AG08395 (cell line): ENCODE data around the gene STX18.
"Not testable (repeated sequence)": the region's sequence is repeated elsewhere in the genome, so short reads cannot be mapped to it uniquely, and the experiment has no call there.

Experiments
- DNase-seq: peaks from one replicate; pipeline ENCODE4 v3.0.0; 2012; ENCODE audit warnings: mixed read lengths, low spot score

STX18 gene

DNA sequence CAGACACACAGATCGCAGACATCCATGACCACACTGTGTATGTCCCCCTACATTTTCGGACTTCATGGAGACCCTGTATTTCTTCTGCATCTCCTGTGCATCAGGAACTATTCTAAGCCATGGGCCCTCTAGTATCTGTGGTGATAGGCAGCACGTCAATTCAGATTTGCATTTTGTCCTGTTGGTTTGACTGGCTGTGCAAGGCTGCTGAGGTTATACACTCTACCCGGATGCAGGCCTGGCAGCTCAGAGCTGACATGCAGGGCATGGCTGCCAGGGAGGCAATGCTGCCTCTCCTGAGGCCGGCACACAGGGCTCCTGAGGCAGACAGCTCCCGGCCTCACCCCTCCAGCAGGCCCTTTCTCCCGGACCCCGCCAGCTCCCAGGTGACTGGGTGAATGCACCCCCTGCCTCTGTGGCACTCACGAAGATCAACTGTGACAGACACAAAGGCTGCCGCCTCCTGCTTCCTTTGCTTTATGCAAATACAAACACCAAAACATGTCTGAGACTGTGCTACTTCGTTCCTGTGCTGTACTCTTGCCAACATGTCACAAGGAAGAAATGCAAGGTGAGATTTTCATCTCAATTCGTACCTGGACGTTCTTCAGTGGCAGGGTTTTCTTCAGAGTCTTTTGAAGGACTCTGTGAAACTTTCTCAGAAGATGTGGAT is 103.9 kb downstream of the STX18 start:
- no peak for DNase-seq

DNA sequence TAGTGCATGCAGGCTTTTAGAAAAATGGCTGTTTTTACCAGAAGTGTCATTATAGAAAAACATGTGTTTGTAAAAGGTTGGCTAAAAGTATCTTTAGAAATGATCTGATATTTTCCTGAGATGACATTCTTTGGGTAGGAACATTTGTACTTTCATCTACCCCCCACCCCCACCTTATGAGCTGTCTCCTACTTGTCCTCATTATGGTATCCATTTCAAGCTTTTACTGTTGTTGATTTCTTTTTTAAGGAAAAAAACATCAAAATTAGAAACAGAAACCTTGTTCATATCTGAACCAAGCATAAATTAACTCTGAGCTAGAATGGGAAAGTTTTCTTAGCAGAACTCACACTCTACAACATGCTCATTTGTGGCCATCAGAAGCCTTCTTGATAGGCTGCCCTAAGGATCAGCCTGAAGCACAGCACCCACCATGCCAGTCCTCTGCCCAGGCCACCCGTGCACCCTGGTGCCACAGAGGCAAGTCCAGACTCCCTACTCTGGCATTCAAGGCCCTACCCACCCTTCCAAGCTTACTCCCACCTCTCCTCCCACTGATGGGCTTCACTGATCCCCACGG is 105.5 kb downstream of the STX18 start:
- DNase-seq: no peak

DNA sequence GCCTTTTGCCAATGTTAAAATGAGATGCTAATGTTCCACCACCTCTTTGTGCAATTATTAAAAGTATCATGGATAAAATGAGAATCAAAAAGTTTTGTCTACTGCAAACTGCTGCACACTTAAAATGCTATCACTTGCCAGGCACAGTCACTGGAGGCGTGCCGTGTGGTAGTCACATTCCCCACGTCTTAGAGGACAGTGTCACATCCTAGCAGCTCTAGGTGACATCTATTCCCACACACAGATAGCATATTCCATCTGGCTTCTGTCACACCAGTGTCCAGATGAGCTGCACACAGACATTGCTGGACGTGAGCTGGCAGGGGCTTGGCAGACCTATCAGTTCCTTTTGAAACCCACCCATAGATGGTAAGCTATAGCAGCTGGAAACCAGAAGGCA is 107.9 kb downstream of the STX18 start:
- no peak for DNase-seq

DNA sequence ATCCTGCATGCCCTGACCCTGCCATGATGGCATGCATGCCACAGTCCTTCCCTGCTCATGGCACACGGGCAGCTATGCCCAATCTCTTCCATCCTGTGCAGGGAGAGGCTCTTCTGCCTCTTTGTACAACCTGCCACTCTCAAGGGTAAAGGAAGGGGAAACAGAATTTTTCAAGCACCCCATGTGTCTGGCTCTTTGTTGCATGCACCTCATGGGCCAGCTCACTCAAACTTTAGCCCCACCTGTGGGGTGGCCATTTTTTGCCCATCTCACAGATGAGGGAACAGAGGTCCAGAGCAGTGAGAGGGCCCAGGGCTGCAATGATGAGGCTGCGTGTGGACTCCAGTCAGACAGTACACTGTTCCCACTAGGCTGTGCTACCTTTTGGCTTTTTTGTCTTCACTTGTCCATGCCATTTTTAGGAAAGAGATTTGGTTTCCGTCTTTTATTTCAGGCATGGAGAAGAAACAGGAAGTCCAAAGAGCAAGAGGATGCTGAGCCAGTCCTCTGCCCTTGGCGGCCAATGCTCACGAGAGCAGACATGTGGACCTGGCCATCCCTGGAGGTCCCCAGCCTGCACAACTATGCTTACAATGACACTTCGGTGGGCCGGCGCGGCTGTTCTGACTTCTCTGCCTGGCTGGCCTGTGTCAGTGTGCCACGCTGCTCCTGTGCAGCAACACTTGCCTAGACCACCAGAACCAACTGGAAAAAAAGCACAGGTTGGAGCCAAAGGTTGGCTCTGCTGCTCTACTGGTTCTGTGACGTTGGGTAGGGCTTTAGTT is 109.3 kb downstream of the STX18 start:
- DNase-seq: no peak

DNA sequence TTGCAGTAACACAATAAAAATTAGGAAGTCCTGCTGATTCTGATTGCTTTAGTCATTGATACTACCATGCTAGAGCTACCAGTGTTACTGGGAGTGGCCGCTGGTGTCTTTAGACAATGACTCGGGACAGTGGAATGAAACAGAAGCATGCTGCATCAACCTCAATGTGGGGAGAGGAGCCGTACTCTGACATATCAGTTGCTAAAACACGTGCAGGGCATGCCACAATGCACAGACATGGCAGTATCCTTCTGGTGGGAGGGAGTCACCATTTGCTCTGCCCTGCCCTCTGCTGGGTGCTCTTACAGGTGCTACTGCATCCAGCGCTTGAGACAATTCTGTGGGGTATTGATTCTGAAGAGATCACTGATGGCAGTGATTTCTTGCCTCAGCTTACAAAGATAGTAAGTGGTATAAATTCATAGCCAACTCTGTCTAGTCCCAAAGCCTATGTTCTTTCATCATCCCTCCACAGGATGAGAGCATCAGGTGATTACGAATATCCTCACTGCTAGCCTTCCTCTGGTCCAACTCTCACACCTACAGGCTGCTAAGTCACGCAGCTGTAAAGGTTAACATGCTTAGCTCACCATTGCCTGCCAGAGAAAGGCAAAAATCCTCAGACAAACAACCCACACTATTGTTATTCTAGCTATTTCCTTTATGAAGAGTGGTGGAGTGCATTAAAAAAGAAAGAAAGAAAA is 111.2 kb downstream of the STX18 start:
- peak; percentile 96 for DNase-seq

DNA sequence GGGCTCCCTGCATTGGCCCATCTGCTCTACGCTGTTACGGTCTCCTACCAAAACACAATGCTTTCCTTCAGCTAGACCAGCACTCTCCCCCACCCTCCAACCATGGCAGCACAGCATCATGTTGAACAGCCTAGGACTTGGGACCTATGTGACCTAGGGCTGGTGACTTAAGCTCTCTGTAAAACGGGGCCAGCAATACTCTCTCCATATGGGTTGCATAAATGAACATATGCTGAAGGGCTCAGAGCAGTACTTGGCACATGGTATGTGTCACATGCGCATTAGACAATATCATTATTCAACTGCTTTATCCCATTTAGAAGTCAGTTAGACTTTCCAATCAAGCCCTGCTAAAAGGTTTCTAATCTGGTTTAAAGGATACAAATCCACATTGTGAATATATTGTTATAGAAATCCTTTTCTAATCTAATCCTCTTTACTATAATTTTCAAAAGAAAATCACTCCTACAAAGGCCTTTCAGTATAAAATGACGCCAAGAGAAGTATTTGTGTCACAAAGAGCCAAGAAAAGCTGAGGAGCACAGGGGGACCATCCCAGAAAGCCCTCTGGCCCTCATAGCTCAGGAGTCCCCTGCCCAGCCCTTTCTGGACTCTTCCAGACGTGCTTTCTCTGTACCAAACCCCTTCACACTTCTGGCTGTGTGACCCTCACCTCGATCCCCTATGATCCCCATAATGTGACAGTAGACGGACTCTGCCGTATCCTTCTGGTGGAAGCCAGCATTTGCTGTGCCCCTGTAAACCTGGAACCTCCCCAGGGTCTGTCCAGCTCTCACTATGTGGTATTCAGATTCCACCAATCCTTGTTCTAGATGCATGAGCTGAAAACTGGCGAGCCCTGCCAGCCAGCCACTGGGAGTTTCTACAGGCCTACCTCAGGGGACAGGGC is 112.6 kb downstream of the STX18 start:
- DNase-seq: no peak

DNA sequence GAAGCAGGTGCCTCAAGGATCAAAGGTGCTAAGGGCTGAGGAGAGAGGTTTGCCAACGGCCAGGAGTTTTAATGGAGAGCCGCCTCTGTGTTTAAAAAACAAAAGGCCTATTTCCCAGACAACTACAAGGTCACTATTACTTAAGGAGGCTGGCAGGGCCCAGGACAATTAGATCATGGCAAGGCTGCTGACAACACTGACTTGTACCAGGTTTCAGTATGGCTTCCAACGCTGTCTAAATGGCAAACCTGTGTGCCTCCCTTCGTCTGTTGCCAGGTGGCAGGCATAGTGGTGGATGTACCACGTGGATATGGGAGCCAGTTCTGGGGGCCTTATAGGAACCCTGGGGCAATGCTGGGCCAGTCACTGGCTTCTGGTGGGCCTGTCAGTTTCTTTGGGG is 114.0 kb downstream of the STX18 start:
- DNase-seq: no peak

DNA sequence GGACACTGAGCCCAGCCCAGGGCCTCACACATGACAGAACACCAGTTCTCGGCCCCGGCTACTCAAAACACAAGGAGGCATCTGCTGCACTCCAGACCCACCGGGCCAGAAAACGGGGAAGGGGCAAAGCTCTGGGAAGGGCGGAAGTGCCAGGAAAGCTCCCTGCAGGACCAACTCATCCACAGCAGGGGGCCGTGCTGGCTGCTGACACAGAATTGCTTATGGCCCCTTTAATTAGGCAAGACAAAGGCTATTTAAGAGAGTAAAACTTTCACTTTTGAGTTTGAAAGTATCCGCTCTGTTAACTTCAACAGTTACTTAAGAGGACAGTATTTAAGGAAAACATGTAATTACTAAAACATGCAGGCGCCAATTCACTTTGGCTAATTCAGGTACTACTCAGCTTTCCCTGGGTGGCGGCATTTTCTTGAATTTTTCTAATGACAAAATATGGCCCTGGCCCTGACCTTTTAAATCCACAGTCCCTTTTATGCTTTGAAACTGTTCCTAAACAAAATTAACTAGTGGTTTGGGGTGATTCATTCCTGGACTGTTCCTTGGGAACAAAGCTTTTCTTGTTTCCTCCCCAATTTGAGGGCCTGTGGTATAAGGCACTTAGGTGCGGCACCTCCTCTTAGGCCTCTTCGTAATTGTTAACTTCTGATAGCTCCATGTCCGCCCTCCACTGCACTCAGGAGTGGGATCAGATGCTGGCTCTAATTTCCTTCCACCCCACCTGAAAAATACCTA is 114.6 kb downstream of the STX18 start:
- DNase-seq: no peak

DNA sequence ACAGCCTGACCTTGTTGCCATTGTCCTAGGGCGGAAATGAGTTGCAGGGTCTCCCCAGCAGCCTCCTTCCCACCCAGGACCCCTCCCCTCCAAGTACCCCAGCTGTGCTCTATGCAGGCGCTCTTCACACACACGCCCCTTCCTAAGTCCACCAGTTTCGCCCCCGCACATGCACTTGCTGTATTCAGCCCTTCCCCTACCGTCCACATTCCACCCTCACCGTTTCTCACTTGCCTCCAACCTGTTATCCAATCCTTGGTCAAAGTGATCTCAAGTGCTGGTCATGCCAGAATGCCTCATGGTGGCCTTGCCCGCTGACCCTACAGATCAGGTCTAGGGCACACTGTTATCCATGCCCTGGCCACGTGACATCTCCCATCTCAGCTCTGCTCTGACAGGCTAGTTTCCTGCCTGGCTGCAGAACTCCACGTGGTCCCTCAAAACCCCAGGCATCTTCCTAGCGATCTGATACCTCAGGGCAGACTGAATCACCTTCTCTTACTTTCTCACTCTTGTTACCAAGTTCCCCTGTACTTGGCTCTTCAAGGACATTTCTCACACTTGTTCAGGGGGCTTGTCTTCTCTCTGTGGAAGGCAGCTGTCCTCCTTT is 115.2 kb downstream of the STX18 start:
- DNase-seq: no peak

DNA sequence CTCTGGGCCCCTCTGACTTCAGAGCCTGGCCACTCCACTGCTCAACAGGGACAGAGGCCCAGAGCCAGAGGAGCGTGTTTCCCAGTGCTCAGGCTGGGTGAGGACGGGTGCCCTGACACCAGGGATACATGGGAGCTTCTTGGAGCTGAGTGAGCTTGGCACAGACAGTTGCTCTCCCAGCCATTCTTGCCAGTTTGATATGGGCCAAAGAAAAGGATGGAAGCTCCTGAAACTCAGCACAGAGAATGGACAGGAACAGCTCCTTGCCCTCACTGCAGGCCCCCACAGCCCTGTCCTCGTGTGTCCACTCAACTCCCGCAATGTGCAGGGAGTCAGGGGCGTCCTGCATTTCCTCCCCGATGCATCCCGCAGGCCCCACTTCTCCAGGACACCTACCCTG is 116.2 kb downstream of the STX18 start:
- DNase-seq: no peak

DNA sequence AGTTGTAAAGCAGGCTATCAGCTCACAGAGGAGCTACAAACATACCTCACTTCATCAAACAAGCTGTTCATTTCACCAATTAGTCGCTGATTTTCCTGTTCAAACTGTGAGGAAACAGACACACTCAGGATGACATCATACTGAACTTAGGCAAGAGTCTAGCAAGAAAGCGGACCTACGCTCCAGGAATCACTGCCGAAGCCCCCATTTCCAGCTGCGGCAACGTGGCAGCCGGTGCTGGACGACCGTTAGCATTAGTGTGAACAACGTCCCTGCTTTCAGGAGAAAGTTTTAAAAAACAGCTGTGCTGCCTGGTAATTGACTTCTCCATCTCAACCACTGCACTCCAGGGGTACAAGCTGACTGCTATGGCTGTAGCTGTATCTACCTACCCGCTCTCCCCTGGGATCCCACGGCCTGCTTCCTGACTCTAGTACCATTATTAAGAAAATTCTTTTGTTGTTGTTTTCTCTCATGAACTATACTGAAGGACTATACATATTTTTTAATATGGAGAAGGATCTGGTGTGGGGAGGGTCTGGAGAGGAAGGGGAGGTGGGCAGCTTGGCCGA is 116.6 kb downstream of the STX18 start:
- no peak for DNase-seq

DNA sequence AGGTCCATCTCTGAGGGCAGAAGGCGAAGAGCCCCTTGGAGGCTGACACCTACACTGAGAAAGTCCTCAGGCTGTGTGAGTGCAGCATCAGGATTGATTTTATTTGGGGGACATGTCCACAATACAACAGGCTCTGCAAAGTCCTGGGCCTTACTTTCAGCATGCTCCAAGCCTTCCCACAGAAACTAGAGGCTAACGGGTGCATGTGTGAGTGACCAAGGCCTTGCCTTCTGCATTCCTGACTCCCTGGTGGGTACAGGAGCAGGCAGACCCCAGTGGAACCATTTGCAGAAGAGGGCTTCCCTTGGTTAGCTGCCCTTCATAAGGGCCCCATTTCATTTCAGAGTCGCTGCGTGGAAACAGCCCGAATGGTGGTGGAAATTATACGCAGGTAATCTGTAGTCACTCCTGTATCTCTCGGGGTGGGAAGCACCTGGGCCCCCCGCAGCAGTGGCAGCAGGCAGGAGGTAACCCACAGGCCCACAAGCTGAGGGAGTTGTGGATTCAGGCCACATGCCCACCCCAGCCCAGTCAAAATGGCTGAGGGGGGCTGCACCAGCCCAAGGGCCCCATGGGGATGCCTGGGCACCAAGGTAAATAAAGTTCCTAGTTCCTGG is 117.2 kb downstream of the STX18 start:
- no peak for DNase-seq

DNA sequence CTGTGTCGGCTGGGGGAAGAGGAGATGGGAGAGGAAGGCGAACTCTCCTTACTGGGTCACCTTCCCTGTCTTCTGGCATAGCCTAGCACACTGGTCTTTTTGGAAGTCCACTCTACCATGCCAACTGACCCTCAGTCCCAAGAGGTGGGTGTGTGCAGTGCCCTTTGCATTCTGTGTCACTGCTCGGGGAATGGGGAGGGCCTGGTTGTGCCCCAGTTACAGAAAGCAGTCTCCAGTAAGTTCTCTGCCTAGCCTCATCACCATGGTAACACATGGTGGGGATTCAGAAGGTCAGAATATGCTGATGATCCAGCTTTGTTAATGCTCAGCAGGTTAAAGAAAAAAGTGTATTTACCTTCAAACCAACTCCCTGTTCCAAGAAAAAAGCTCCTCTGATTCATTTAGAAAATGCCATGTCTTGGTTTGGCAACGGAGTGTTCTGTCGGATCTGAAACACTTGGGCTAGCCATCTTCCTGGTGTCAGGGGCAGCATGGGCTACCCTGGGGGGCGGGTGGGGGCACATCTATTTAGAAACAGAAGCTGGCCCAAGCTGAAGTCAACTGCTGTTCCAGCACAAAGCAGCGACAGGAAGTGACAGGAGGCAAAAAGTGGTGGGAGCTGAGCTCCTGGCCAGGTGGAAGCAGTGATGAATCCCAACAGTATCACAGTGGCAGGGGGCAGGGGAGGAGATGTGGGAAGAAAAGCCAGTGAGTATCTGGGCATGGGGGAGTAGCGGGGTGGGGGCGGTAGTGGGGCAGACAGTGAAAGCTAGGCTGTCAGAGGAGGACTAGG is 117.9 kb downstream of the STX18 start:
- no peak for DNase-seq

DNA sequence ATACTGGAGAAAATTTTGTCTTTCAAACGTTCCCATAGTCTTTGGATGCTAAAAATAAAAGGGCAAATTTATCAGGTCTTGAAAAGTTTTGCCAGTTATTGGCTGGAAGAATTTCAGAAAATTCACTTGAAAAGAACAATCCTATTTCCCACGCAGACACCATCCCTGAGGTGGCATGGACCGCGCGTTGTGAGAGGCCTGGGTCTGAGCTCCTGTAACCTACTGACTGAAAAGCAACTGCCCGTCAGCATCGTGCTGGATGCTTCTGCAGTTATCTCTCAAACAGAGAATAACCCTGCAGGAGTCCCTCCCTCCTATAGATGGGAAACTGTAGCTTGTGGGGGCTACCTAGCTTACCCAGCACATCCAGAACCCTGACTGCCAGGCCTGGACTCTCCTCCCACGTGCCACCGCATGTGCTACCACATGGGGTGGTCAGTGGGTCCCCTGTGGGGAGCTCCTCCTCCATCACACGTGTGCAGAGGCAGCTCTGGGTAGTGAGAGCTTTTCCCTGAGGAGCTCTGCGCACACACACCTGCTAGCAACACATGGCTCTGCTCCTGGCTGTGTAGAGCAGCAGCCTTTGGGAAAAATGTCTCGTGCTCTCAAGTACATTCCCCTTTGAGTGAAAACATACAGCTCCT is 118.9 kb downstream of the STX18 start:
- no peak for DNase-seq

DNA sequence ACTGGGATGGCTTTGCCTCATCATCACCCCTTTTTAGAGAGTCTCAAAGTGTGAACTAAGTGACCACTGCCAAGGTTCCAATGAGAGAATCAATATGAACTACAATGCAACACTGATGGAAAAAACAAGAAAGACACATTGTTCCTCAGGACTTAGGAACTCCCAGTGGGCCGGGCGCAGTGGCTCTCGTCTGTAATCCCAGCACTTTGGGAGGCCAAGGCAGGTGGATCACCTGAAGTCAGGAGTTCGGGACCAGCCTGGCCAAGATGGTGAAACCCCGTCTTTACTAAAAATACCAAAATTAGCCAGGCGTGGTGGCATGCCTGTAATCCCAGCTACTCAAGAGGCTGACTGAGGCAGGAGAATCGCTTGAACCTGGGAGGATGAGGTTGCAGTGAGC is 119.7 kb downstream of the STX18 start:
- DNase-seq: not testable (repeated sequence)

DNA sequence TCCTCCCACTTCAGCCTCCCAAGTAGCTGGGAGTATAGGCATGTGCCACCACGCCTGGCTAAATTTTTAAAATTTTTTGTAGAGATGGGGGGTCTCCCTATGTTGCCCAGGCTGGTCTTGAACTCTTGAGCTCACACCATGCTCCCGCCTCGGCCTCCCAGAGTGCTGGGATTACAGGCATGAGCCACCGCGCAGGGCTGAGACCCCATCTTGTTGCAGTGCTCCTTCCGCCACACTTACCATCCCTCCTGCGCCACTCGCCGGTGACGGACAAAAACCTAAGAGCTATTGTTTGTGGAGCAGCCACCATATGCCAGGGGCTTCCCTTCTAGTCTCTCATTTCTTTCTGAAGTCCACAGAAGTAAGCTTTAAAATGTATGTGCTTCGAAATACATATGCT is 120.5 kb downstream of the STX18 start:
- DNase-seq: no peak

DNA sequence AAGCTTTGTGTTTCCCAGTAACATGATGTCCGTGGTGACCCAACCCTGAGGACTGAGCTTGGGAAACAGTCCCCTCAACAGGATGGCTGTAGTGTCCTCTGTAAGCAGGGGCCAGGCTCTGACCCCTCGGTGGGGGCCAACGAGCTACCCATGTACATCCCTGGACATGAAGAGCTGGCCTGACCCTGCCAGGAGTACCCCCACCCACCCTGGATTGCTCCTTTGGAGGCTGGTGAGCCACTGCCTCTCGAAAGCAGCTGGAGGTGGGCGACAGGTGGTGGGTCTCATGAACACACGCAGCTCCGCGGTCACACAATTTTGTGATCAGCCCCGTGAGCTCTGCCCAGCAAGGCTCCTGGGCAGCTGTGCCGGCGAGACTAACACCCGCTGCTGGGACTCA is 121.4 kb downstream of the STX18 start:
- no peak for DNase-seq

DNA sequence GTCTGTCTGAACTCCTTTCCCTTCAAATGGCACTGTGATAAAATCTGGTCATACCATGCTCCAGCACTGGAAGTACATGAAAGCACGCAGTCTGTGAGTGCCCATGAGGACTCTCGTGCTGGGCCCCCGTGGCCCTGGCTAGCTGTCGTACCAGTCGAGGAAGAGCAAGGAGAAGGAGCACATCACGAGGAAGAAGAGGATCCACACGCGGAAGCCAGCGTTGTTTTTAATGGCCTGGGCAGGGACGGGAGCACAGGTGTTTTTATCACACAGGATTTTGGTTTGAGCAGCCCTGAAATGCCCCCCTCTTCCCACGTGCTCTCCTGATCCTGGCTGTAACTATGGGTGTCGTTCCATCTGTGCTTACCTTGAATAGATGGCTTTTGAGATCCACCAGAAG is 122.0 kb downstream of the STX18 start:
- DNase-seq: no peak
